ENCODE data around the gene FETUB. TPM values are rescaled to one million over a fixed set of nuclear protein-coding genes. Genes with fewer than 3 reads are reported as not detected.

FETUB gene
- total and polyA plus RNA-seq, 9 donors, result not detected

GRCh38 chr3:186612065-186612464 lies 28.1 kb upstream of the FETUB start:
- Histone ChIP-seq H3K36me3 (no peaks in the 10 kb centered on the region), H3K27ac (no peak overlapping the region), H3K9me3 (no peaks in the 10 kb centered on the region), H3K27me3 (no peaks in the 10 kb centered on the region), H3K4me3 (no peak overlapping the region), H3K4me1 (ENCODE audit: insufficient read depth) (no peaks in the 10 kb centered on the region)
- intact Hi-C loops (cut with DNase I), result loop anchor here in 3 of 4 donors (10.0 kb wide), 4 partner anchors 203 to 1103 kb away; no protein-coding TSS in a partner anchor
- DNase-seq, result no peak
- TF ChIP-seq POLR2A (IDR thresholded peaks at IDR 0.05) (no peak), EP300 (IDR thresholded peaks at IDR 0.05) (no peak), CTCF (IDR thresholded peaks at IDR 0.05) (no peak)
- 61 to 72% (median 67%) methylated on average over 5 of the region's 5 CpGs for WGBS, 3 donors

GRCh38 chr3:186612721-186613636 lies 27.2 kb upstream of the FETUB start, which contains the start of gene AHSG:
TSS of gene AHSG (plus strand) at chr3:186613060. CDS start at chr3:186613142, 82 bp downstream.
- intact Hi-C loops (cut with DNase I), result loop anchor here in 3 of 4 donors (10.0 kb wide), 4 partner anchors 202 to 1102 kb away; no protein-coding TSS in a partner anchor
- Histone ChIP-seq H3K36me3 (no peaks in the 10 kb centered on the region), H3K27me3 (no peaks in the 10 kb centered on the region), H3K4me1 (ENCODE audit: insufficient read depth) (no peaks in the 10 kb centered on the region), H3K4me3 (no peak within 1 kb of the TSS), H3K27ac (no peak within 1 kb of the TSS), H3K9me3 (no peaks in the 10 kb centered on the region)
- TF ChIP-seq POLR2A (IDR thresholded peaks at IDR 0.05), result no peak
- TF ChIP-seq EP300 (IDR thresholded peaks at IDR 0.05), result no peak
- TF ChIP-seq CTCF (IDR thresholded peaks at IDR 0.05), result no peak
- no peak for DNase-seq
- 68 to 84% (median 72%) methylated on average over 7 of the region's 7 CpGs for WGBS, 3 donors

- Histone ChIP-seq H3K27ac (no peak overlapping the region), H3K4me3 (no peak overlapping the region), H3K9me3 (no peaks in the 10 kb centered on the region), H3K4me1 (ENCODE audit: insufficient read depth) (no peaks in the 10 kb centered on the region), H3K36me3 (no peaks in the 10 kb centered on the region), H3K27me3 (no peaks in the 10 kb centered on the region)
- intact Hi-C loops (cut with DNase I), result loop anchor here in 3 of 4 donors (10.0 kb wide), 4 partner anchors 201 to 1101 kb away; no protein-coding TSS in a partner anchor
- WGBS, 3 donors, result 46 to 51% (median 50%) methylated on average over 4 of the region's 4 CpGs
- no peak for DNase-seq
- TF ChIP-seq CTCF (IDR thresholded peaks at IDR 0.05), result no peak
- no peak for TF ChIP-seq POLR2A (IDR thresholded peaks at IDR 0.05)
Measured at GRCh38 chr3:186613637-186614265, 26.4 kb upstream of the FETUB start.

- TF ChIP-seq CTCF (IDR thresholded peaks at IDR 0.05) (no peak), EP300 (IDR thresholded peaks at IDR 0.05) (no peak)
- intact Hi-C loops (cut with DNase I), result loop anchor here in 3 of 4 donors (10.0 kb wide), 4 partner anchors 201 to 1101 kb away; no protein-coding TSS in a partner anchor
- Histone ChIP-seq H3K36me3 (no peaks in the 10 kb centered on the region), H3K4me1 (ENCODE audit: insufficient read depth) (no peaks in the 10 kb centered on the region), H3K27me3 (no peaks in the 10 kb centered on the region), H3K27ac (no peak overlapping the region), H3K4me3 (no peak overlapping the region), H3K9me3 (no peaks in the 10 kb centered on the region)
- DNase-seq, result no peak
- 57 to 66% (median 60%) methylated on average over 6 of the region's 6 CpGs for WGBS, 3 donors
Measured at GRCh38 chr3:186614266-186614596, 26.0 kb upstream of the FETUB start.

All from ovary (tissue), 9 donors.